GM23338 (cell line): ENCODE results near the gene TSHZ2. TPM values are rescaled to one million over a fixed set of nuclear protein-coding genes. Genes with fewer than 3 reads are reported as not detected.

Experiments
- ATAC-seq: fragments of 200-7000 bp; cut with Tn5 transposase; 3 replicates; pipeline ENCODE4 v1.9.1; 2020
- DNase-seq: peaks from one replicate; pipeline ENCODE4 v3.0.0-alpha.2; 2015; ENCODE audit warnings: low spot score
- H2AFZ ChIP-seq: fragments of 200-600 bp; sonication (generic); 2 replicates; pipeline ENCODE4 v1.8.0; 2016; ENCODE audit warnings: antibody characterized with exemption, mild to moderate bottlenecking, moderate library complexity
- H3F3A ChIP-seq: fragments of 200-600 bp; sonication (generic); replicated peaks from 2 replicates; pipeline ENCODE4 v1.8.0; 2017; ENCODE audit warnings: antibody characterized with exemption, mixed run types, low read depth
- H3K27ac ChIP-seq: fragments of 200-600 bp; sonication (generic); 2 replicates; pipeline ENCODE4 v1.6.1; 2016; ENCODE audit warnings: low read depth
- H3K27me3 ChIP-seq: fragments of 200-600 bp; sonication (generic); 2 replicates; pipeline ENCODE4 v1.8.0; 2016; ENCODE audit warnings: mild to moderate bottlenecking, mixed run types, moderate library complexity; ENCODE audit not compliant: insufficient read depth
- H3K36me3 ChIP-seq: fragments of 200-600 bp; sonication (generic); 2 replicates; pipeline ENCODE4 v1.8.0; 2016; ENCODE audit warnings: mild to moderate bottlenecking; ENCODE audit not compliant: insufficient read depth
- H3K4me1 ChIP-seq: fragments of 200-600 bp; sonication (generic); 2 replicates; pipeline ENCODE4 v1.8.0; 2016; ENCODE audit warnings: mild to moderate bottlenecking, moderate library complexity; ENCODE audit not compliant: insufficient read depth
- H3K4me2 ChIP-seq: fragments of 200-600 bp; sonication (generic); 2 replicates; pipeline ENCODE4 v1.7.1; 2017; ENCODE audit warnings: mixed run types
- H3K4me3 ChIP-seq: fragments of 200-600 bp; sonication (generic); 2 replicates; pipeline ENCODE4 v1.6.1; 2016; ENCODE audit warnings: mixed run types
- H3K79me2 ChIP-seq: fragments of 200-600 bp; sonication (generic); replicated peaks from 2 replicates; pipeline ENCODE4 v1.8.0; 2017; ENCODE audit warnings: mild to moderate bottlenecking; ENCODE audit not compliant: insufficient read depth
- H3K9me2 ChIP-seq: fragments of 200-600 bp; sonication (generic); 2 replicates; pipeline ENCODE4 v1.8.0; 2017; ENCODE audit not compliant: insufficient read depth
- H4K20me1 ChIP-seq: fragments of 200-600 bp; sonication (generic); replicated peaks from 2 replicates; pipeline ENCODE4 v1.8.0; 2017; ENCODE audit warnings: mild to moderate bottlenecking; ENCODE audit not compliant: insufficient read depth
- H3K27ac Mint-ChIP-seq: 2 replicates; pipeline ENCODE4 v1.8.0; 2020; ENCODE audit warnings: inconsistent platforms, mild to moderate bottlenecking, moderate library complexity, mixed read lengths
- H3K27me3 Mint-ChIP-seq: 3 replicates; pipeline ENCODE4 v1.8.0; 2022; ENCODE audit warnings: low read depth, mild to moderate bottlenecking, moderate library complexity, mixed read lengths, inconsistent platforms; ENCODE audit not compliant: insufficient read depth, poor library complexity
- H3K36me3 Mint-ChIP-seq: 3 replicates; pipeline ENCODE4 v1.8.0; 2021; ENCODE audit warnings: low read depth, mild to moderate bottlenecking, inconsistent platforms, moderate library complexity, mixed read lengths
- H3K4me1 Mint-ChIP-seq: 3 replicates; pipeline ENCODE4 v1.8.0; 2020; ENCODE audit warnings: mild to moderate bottlenecking, inconsistent platforms, mixed read lengths
- H3K4me3 Mint-ChIP-seq: 3 replicates; pipeline ENCODE4 v1.8.0; 2021; ENCODE audit warnings: moderate library complexity, mild to moderate bottlenecking, inconsistent platforms, mixed read lengths
- H3K9me3 Mint-ChIP-seq: 3 replicates; pipeline ENCODE4 v1.8.0; 2020; ENCODE audit warnings: moderate library complexity, mild to moderate bottlenecking, inconsistent platforms, mixed read lengths
- CTCF ChIP-seq, 2 experiments: fragments of 200-600 bp in 1 of 2; sonication (generic) in 1 of 2; conservative IDR thresholded peaks; 2 replicates each; pipeline versions ENCODE4 v1.5.1 to v1.6.1; 2016 to 2017; ENCODE audit warnings: antibody characterized with exemption in 2 of 2, low read depth in 2 of 2, mild to moderate bottlenecking in 2 of 2, moderate library complexity in 1 of 2
- ETS1 ChIP-seq: IDR thresholded peaks from 2 replicates; pipeline ENCODE4 v1.6.1; 2016; ENCODE audit warnings: antibody characterized with exemption
- EZH2phosphoT487 ChIP-seq: fragments of 200-600 bp; sonication (generic); IDR thresholded peaks from one replicate; pipeline ENCODE4 v1.8.1; 2018; ENCODE audit warnings: antibody characterized with exemption; ENCODE audit not compliant: unreplicated experiment
- JUNB ChIP-seq: IDR thresholded peaks from one replicate; pipeline ENCODE4 v1.6.1; 2016; ENCODE audit warnings: antibody characterized with exemption; ENCODE audit not compliant: unreplicated experiment
- NANOG ChIP-seq: IDR thresholded peaks from 2 replicates; pipeline ENCODE4 v1.6.1; 2016; ENCODE audit warnings: antibody characterized with exemption, borderline replicate concordance
- POLR2AphosphoS5 ChIP-seq: IDR thresholded peaks from 2 replicates; pipeline ENCODE4 v1.6.1; 2016; ENCODE audit warnings: antibody characterized with exemption, low read depth
- STAT1 ChIP-seq: IDR thresholded peaks from one replicate; pipeline ENCODE4 v1.6.1; 2016; ENCODE audit warnings: antibody characterized with exemption; ENCODE audit not compliant: unreplicated experiment
- ZNF114 ChIP-seq: fragments of 250-450 bp; sonication (Bioruptor Pico); IDR thresholded peaks from 2 replicates; pipeline ENCODE4 v1.5.0; 2020; ENCODE audit warnings: mild to moderate bottlenecking, moderate library complexity
- ZNF331 ChIP-seq: fragments of 250-450 bp; sonication (Bioruptor Pico); IDR thresholded peaks from 2 replicates; pipeline ENCODE4 v1.5.0; 2020; ENCODE audit warnings: low read depth, mild to moderate bottlenecking, moderate library complexity
- ZNF462 ChIP-seq: fragments of 250-450 bp; sonication (Bioruptor Pico); IDR thresholded peaks from 2 replicates; pipeline ENCODE4 v1.5.0; 2020; ENCODE audit warnings: mild to moderate bottlenecking, moderate library complexity
- polyA plus RNA-seq: library from polyadenylated mRNA; unstranded; fragments of >200 nt; fragmentation: Nextera tagmentation; extraction: Ambion mirVana; gene quantifications from 2 replicates; pipeline ENCODE4 v1.2.1, GENCODE V29; 2016
- total RNA-seq: library from RNA; depleted of rRNA; stranded (reverse); fragments of >200 nt; shearing (Covaris generic); gene quantifications from 2 replicates; pipeline ENCODE4 v1.2.3, GENCODE V29; 2014

TSHZ2 gene
- total and polyA plus RNA-seq, 2 experiments from 2014 or later: 0.49 to 1.3 TPM

GRCh38 chr20:53529658-53530057 lies 557.5 kb downstream of the TSHZ2 start:
- Histone ChIP-seq H4K20me1 (no peaks in the 10 kb centered on the region), H3K27ac (no peak overlapping the region), H3K27me3 (no peaks in the 10 kb centered on the region), H3K4me2 (no peak overlapping the region), H3K36me3 (no peaks in the 10 kb centered on the region), H3K4me1 (no peaks in the 10 kb centered on the region), H2AFZ (no peak overlapping the region), H3K4me3 (no peak overlapping the region), H3K9me2 (no peaks in the 10 kb centered on the region), H3K79me2 (no peaks in the 10 kb centered on the region), H3F3A (no peaks in the 10 kb centered on the region)
- Mint-ChIP-seq H3K4me1 (no peaks in the 10 kb centered on the region), H3K9me3 (no peaks in the 10 kb centered on the region), H3K4me3 (no peak overlapping the region), H3K36me3 (no peaks in the 10 kb centered on the region), H3K27me3 (peaks cover 2% of the 10 kb centered on the region), H3K27ac (no peak overlapping the region)
- TF ChIP-seq ETS1 (no peak), CTCF (conservative IDR thresholded peaks at IDR 0.05; ENCODE audit: low read depth in 2 of 2) (0 out of 4 replicates have a peak, but pooled peaks of 1 of the 2 experiments have one; percentile 6)
- DNase-seq (peak; percentile 33), ATAC-seq (no peak)

- H3K27me3 ChIP-seq: no peaks in the 10 kb centered on the region
- no peak for ATAC-seq
- H3K27ac Mint-ChIP-seq: no peak overlapping the region
- TF ChIP-seq EZH2phosphoT487 (no peak), JUNB (no peak), ZNF462 (CRISPR knock-in tag) (no peak), ETS1 (no peak), POLR2AphosphoS5 (no peak), NANOG (no peak), STAT1 (no peak), ZNF331 (no peak), ZNF114 (no peak)
Measured at GRCh38 chr20:53530440-53530839, 558.3 kb downstream of the TSHZ2 start.

More at GRCh38 chr20:53530440-53530839, 558.3 kb downstream of the TSHZ2 start:
- no peak overlapping the region for H3K4me2 ChIP-seq
- no peaks in the 10 kb centered on the region for H3K4me1 ChIP-seq
- H3K9me3 Mint-ChIP-seq: no peaks in the 10 kb centered on the region
- no peaks in the 10 kb centered on the region for H4K20me1 ChIP-seq
- no peaks in the 10 kb centered on the region for H3K79me2 ChIP-seq
- H3K27ac ChIP-seq: no peak overlapping the region
- no peaks in the 10 kb centered on the region for H3K36me3 Mint-ChIP-seq
- no peak overlapping the region for H3K4me3 ChIP-seq
- DNase-seq: no peak
- H3K4me3 Mint-ChIP-seq: no peak overlapping the region
- H3K36me3 ChIP-seq: no peaks in the 10 kb centered on the region
- no peaks in the 10 kb centered on the region for H3F3A ChIP-seq
- H3K9me2 ChIP-seq: no peaks in the 10 kb centered on the region
- H3K27me3 Mint-ChIP-seq: peaks cover 2% of the 10 kb centered on the region
- no peaks in the 10 kb centered on the region for H3K4me1 Mint-ChIP-seq
- no peak overlapping the region for H2AFZ ChIP-seq
